Endometrium (tissue), 2 donors: Measurements from ENCODE around the gene FLNA.
"Not testable (repeated sequence)": the region's sequence is repeated elsewhere in the genome, so short reads cannot be mapped to it uniquely, and the experiment has no call there.

Experiments used
- FAIRE-seq: peaks from 2 replicates; lab custom pipeline; 2012; peaks lifted over from hg19 to GRCh38; lab: Jason Lieb, UNC
- donor health status: control.
- donor health status: control.

FLNA gene

GRCh38 chrX:154374313-154375155 lies at the start of gene FLNA:
Gene FLNA, minus strand, starts transcription at chrX:154374634. Its CDS starts 3,389 bp downstream, at chrX:154371245.
- FAIRE-seq = no peak

- FAIRE-seq = no peak
Observed at GRCh38 chrX:154420402-154420756, 45.9 kb upstream of the FLNA start.

- FAIRE-seq = no peak
Observed at GRCh38 chrX:154419688-154420401, 45.4 kb upstream of the FLNA start.

- no peak for FAIRE-seq
Observed at GRCh38 chrX:154419189-154419588, 44.8 kb upstream of the FLNA start.

- no peak for FAIRE-seq
Observed at GRCh38 chrX:154417157-154417556, 42.7 kb upstream of the FLNA start.

- FAIRE-seq = no peak
Observed at GRCh38 chrX:154413142-154413541, 38.7 kb upstream of the FLNA start.

GRCh38 chrX:154412468-154412867 lies 38.0 kb upstream of the FLNA start:
- no peak for FAIRE-seq

- FAIRE-seq = no peak
Observed at GRCh38 chrX:154411981-154412340, 37.5 kb upstream of the FLNA start.

- FAIRE-seq = no peak
Observed at GRCh38 chrX:154409222-154409871, 34.9 kb upstream of the FLNA start, which contains the start of gene DNASE1L1. Gene DNASE1L1, minus strand, starts transcription at chrX:154409254. Its CDS starts 3,686 bp downstream, at chrX:154405568.

- FAIRE-seq = no peak
Observed at GRCh38 chrX:154408659-154409221, 34.3 kb upstream of the FLNA start.

GRCh38 chrX:154404625-154405192 lies 30.3 kb upstream of the FLNA start:
- FAIRE-seq = no peak

- FAIRE-seq = no peak
Observed at GRCh38 chrX:154403858-154404257, 29.4 kb upstream of the FLNA start.

- no peak for FAIRE-seq
Observed at GRCh38 chrX:154403192-154403591, 28.8 kb upstream of the FLNA start.

- FAIRE-seq = no peak
Observed at GRCh38 chrX:154402622-154403127, 28.2 kb upstream of the FLNA start.

GRCh38 chrX:154401918-154402621 lies 27.6 kb upstream of the FLNA start:
- FAIRE-seq = no peak

GRCh38 chrX:154401045-154401799 lies 26.8 kb upstream of the FLNA start:
- no peak for FAIRE-seq

- not testable (repeated sequence) for FAIRE-seq
Observed at GRCh38 chrX:154400369-154400817, 26.0 kb upstream of the FLNA start.

- no peak for FAIRE-seq
Observed at GRCh38 chrX:154399527-154400368, 25.3 kb upstream of the FLNA start.

- FAIRE-seq = no peak
Observed at GRCh38 chrX:154398668-154399526, 24.5 kb upstream of the FLNA start.
